CD4-positive, alpha-beta T cell (primary cell): ENCODE data around the gene SFRP5. TPM values are rescaled to one million over a fixed set of nuclear protein-coding genes. Genes with fewer than 3 reads are reported as not detected.
A peak's percentile ranks its signal among the peaks of the same experiment; 100 is the strongest.

Experiments
- ATAC-seq: fragments of 200-7000 bp; cut with Tn5 transposase; one replicate; pipeline ENCODE4 v1.10.0; 2022; ENCODE audit warnings: mild to moderate bottlenecking; ENCODE audit not compliant: poor library complexity
- CTCF ChIA-PET: fragments of 350-600 bp; sonication (Branson Sonifier 250); formaldehyde crosslinking; loops from one replicate; lab custom pipeline; 2021; ENCODE audit warnings: antibody characterized with exemption, inconsistent platforms; lab: Charles Lee
- POLR2A ChIA-PET: fragments of 350-600 bp; sonication (Branson Sonifier 250); formaldehyde crosslinking; loops from one replicate; lab custom pipeline; 2021; ENCODE audit warnings: antibody characterized with exemption, inconsistent platforms; lab: Charles Lee
- DNase-seq, 14 experiments: peaks; one replicate each; pipeline ENCODE4 v3.0.0-alpha.2; 2013 to 2020; ENCODE audit warnings: mixed read lengths in 2 of 14
- H3K27ac ChIP-seq, 2 donors: one replicate each; pipeline versions ENCODE4 v1.5.1 to v1.7.0; 2013; ENCODE audit warnings: low read length in 2 of 2, low read depth in 1 of 2, mild to moderate bottlenecking in 1 of 2
- H3K27me3 ChIP-seq, 2 experiments: 1 replicate in 1 of 2; 2 replicates in 1 of 2; pipeline versions ENCODE4 v1.6.1 to v1.7.0; 2013; ENCODE audit warnings: low read length in 2 of 2, control low read depth in 1 of 2, mild to moderate bottlenecking in 1 of 2, moderate library complexity in 1 of 2; ENCODE audit not compliant: insufficient read depth in 2 of 2, control insufficient read depth in 1 of 2
- H3K36me3 ChIP-seq: one replicate; pipeline ENCODE4 v1.6.1; 2013; ENCODE audit warnings: low read length, control low read depth; ENCODE audit not compliant: insufficient read depth
- H3K4me1 ChIP-seq: one replicate; pipeline ENCODE4 v1.6.1; 2013; ENCODE audit warnings: low read length, control low read depth; ENCODE audit not compliant: insufficient read depth
- H3K4me3 ChIP-seq: one replicate; pipeline ENCODE4 v1.5.1; 2013; ENCODE audit warnings: mild to moderate bottlenecking, low read length, moderate library complexity
- H3K9me3 ChIP-seq, 2 experiments: 1 replicate in 1 of 2; 2 replicates in 1 of 2; pipeline versions ENCODE4 v1.6.1 to v1.7.0; 2013; ENCODE audit warnings: low read length in 2 of 2, mild to moderate bottlenecking in 2 of 2, control low read depth in 1 of 2, moderate library complexity in 1 of 2; ENCODE audit not compliant: control insufficient read depth in 1 of 2, insufficient read depth in 1 of 2
- H3K27ac Mint-ChIP-seq: one replicate; pipeline ENCODE4 v1.8.0; 2020; ENCODE audit warnings: mixed read lengths
- H3K27me3 Mint-ChIP-seq: one replicate; pipeline ENCODE4 v1.8.0; 2021; ENCODE audit warnings: mixed read lengths
- H3K36me3 Mint-ChIP-seq: one replicate; pipeline ENCODE4 v1.8.0; 2021; ENCODE audit warnings: low read depth, mixed read lengths
- H3K4me1 Mint-ChIP-seq: one replicate; pipeline ENCODE4 v1.8.0; 2021; ENCODE audit warnings: low read depth, mixed read lengths
- H3K4me3 Mint-ChIP-seq: one replicate; pipeline ENCODE4 v1.8.0; 2020; ENCODE audit warnings: mild to moderate bottlenecking, mixed read lengths
- H3K9me3 Mint-ChIP-seq: one replicate; pipeline ENCODE4 v1.8.0; 2020; ENCODE audit warnings: mixed read lengths
- intact Hi-C, 2 experiments: fragments of 100-400 bp; cut with DNase I in 1 of 2; cut with micrococcal nuclease in 1 of 2; formaldehyde crosslinking; loops; one replicate each; pipeline versions ENCODE4 v1.15.1 to v1.9.0; 2023 to 2025; cut with DNase I, micrococcal nuclease
- polyA plus RNA-seq, 2 donors: library from polyadenylated mRNA; unstranded; fragments of 120-200 nt; gene quantifications; one replicate each; pipeline ENCODE4 v1.2.1, GENCODE V29; 2013
- total RNA-seq, 174 experiments: library from RNA in 2 of 174; stranded (reverse) in 2 of 174; gene quantifications; one replicate each; pipeline ENCODE4 v1.2.3 and lab custom pipeline; 2021 to 2026
- TF ChIP-seq, protein P1 (sequence below): fragments of 200-600 bp; IDR thresholded peaks from one replicate; pipeline ENCODE4 v1.8.0; 2022; ENCODE audit warnings: antibody characterized with exemption, mild to moderate bottlenecking

Gene SFRP5, protein sequence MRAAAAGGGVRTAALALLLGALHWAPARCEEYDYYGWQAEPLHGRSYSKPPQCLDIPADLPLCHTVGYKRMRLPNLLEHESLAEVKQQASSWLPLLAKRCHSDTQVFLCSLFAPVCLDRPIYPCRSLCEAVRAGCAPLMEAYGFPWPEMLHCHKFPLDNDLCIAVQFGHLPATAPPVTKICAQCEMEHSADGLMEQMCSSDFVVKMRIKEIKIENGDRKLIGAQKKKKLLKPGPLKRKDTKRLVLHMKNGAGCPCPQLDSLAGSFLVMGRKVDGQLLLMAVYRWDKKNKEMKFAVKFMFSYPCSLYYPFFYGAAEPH
- total RNA-seq (not detected), total RNA-seq (lab: John Stamatoyannopoulos, UW) (0 to 0.54 (median 0) reads per million in 172 experiments)
- polyA plus RNA-seq (2013, experiment 1 of 2): 0.18 TPM
- 0.20 TPM for polyA plus RNA-seq (2013, experiment 2 of 2)

DNA sequence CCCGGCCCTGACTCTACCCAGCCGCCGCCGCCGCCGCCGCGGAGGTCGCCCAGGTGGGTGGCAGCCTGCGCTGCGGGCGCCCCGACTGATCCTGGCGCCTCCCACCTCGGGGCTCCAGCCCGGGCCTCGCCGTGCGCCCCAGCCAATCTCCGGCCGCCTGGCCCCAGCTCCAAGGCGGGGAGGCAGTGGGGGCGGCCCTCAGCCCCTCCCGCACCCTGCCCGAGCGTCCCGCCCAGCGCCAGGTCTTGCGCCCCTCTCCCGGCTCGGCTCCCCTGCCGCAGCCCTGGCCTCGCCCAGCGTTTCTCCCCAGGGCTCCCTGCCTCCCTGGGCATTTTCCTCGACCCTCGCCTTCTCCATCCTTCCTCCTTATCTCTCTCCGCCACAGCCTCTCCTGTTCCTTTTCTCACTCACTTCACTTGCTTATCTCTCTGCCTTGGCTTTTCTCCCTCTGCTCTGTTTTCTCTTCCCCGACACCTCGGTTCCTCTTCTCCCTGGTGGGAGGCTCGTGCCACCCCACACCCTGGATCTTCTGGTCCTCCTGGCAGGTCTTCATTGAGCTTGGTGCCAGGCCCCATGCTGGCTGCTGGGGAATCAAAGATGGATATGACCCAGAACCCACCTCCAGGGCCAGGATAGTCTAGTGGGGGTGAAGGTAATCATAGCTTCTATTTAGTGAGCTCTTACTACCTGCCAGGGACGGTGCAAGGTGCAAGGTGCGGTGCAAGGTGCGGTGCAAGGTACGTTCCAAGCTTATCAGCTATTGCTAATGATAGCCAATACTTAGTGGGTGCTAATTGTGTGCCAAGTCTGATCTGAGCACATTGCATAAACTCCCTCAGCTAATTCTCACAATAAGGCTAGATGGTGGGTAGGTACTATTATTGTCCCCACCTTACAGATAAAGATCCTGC, at the start of gene SFRP5:
TSS of gene SFRP5 (minus strand) at position 87 of the 911 bp plus-strand sequence. CDS start 166 bp downstream, outside the sequence.
- Mint-ChIP-seq H3K4me1 (peaks cover 13% of the 10 kb centered on the region), H3K27me3 (peaks cover 50% of the 10 kb centered on the region), H3K36me3 (no peaks in the 10 kb centered on the region), H3K9me3 (no peaks in the 10 kb centered on the region), H3K27ac (no peak within 1 kb of the TSS), H3K4me3 (peak within 1 kb of the TSS; percentile 52)
- intact Hi-C loops: no loop called here
- DNase-seq: no peak
- ChIA-PET POLR2A (interaction anchor here (1.4 kb wide), 1 partner anchor 78 kb away, joined by 3 read pairs; the partner anchor contains the start of gene GOLGA7B), CTCF (no interaction called here)
- Histone ChIP-seq H3K36me3 (no peaks in the 10 kb centered on the region), H3K4me1 (peaks cover 11% of the 10 kb centered on the region), H3K4me3 (peak within 1 kb of the TSS; percentile 24), H3K9me3 (no peaks in the 10 kb centered on the region), H3K27ac (no peak within 1 kb of the TSS), H3K27me3 (peaks cover 25 to 30% of the 10 kb centered on the region in 2 experiments)
- no peak for ATAC-seq
- TF ChIP-seq, protein P1, sequence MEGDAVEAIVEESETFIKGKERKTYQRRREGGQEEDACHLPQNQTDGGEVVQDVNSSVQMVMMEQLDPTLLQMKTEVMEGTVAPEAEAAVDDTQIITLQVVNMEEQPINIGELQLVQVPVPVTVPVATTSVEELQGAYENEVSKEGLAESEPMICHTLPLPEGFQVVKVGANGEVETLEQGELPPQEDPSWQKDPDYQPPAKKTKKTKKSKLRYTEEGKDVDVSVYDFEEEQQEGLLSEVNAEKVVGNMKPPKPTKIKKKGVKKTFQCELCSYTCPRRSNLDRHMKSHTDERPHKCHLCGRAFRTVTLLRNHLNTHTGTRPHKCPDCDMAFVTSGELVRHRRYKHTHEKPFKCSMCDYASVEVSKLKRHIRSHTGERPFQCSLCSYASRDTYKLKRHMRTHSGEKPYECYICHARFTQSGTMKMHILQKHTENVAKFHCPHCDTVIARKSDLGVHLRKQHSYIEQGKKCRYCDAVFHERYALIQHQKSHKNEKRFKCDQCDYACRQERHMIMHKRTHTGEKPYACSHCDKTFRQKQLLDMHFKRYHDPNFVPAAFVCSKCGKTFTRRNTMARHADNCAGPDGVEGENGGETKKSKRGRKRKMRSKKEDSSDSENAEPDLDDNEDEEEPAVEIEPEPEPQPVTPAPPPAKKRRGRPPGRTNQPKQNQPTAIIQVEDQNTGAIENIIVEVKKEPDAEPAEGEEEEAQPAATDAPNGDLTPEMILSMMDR: no peak

DNA sequence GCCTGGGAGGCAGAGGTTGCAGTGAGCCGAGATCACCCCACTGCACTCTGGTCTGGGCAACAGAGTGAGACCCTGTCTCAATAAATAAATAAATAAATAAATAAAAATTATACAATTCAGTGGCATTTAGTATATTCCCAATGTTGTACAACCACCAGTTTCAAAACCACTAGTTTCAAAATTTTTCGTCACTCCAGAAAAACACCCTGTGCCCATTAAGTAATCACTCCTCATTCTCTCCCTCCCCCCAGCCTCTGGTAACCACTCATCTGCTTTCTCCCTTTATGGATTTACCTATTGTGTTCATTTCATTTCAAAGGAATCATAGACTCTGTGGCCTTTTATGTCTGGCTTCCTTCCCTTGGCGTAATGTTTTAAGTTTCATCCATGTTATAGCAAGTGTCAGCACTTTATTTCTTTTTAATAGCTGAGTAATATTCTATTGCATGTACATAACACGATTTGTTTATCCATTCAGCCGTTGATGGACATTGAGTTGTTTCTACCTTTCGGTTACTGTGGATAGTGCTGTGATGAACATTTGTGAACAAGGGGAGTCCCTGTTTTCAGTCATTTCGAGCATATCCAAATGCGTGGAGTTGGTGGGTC, 48.4 kb upstream of the SFRP5 start:
- ChIA-PET POLR2A (no interaction called here), CTCF (no interaction called here)
- Histone ChIP-seq H3K27ac (no peak overlapping the region), H3K4me3 (no peak overlapping the region), H3K27me3 (peaks cover 0 to 3% of the 10 kb centered on the region in 2 experiments), H3K36me3 (no peaks in the 10 kb centered on the region), H3K9me3 (no peaks in the 10 kb centered on the region), H3K4me1 (no peaks in the 10 kb centered on the region)
- no peaks in the 10 kb centered on the region for H3K9me3 Mint-ChIP-seq
- TF ChIP-seq, protein P1: no peak
- H3K27ac Mint-ChIP-seq: no peak overlapping the region
- intact Hi-C loops: no loop called here
- ATAC-seq: no peak
- DNase-seq: no peak
- H3K4me1 Mint-ChIP-seq: no peaks in the 10 kb centered on the region
- no peaks in the 10 kb centered on the region for H3K36me3 Mint-ChIP-seq
- H3K4me3 Mint-ChIP-seq: no peak overlapping the region
- H3K27me3 Mint-ChIP-seq: no peaks in the 10 kb centered on the region

DNA sequence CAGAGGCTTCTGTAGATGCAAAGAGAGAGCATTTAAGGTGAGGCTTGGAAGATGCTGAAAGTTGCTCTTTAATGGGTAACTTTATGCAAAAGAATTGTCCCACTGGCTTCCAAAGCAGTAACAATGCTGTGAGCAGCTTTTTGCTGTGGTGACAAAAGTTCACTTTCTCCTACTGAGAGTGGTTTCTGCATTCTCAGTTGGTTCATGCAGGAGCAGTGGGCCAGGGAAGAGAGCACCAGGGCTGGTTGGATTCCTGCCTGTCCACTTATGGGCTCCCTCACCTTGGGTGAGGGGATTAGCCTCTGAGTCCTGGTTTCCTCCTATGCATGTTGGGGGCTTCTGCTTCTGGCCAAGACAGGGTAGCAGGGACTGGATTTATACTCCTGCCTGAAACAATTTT, 46.8 kb upstream of the SFRP5 start:
- ATAC-seq (no peak), DNase-seq (no peak)
- POLR2A ChIA-PET: no interaction called here
- intact Hi-C loops: no loop called here
- H3K27me3 ChIP-seq: peaks cover 0 to 3% of the 10 kb centered on the region in 2 experiments
- H3K4me3 ChIP-seq: no peak overlapping the region
- CTCF ChIA-PET: no interaction called here
- TF ChIP-seq, protein P1: no peak
- H3K36me3 ChIP-seq: no peaks in the 10 kb centered on the region
- no peaks in the 10 kb centered on the region for H3K27me3 Mint-ChIP-seq
- H3K27ac ChIP-seq: no peak overlapping the region
- no peaks in the 10 kb centered on the region for H3K36me3 Mint-ChIP-seq
- H3K4me3 Mint-ChIP-seq: no peak overlapping the region
- no peaks in the 10 kb centered on the region for H3K9me3 ChIP-seq
- H3K9me3 Mint-ChIP-seq: no peaks in the 10 kb centered on the region
- no peak overlapping the region for H3K27ac Mint-ChIP-seq
- no peaks in the 10 kb centered on the region for H3K4me1 Mint-ChIP-seq
- no peaks in the 10 kb centered on the region for H3K4me1 ChIP-seq
